Measurements from ENCODE around the gene SPARCL1.

The SPARCL1 gene

DNA sequence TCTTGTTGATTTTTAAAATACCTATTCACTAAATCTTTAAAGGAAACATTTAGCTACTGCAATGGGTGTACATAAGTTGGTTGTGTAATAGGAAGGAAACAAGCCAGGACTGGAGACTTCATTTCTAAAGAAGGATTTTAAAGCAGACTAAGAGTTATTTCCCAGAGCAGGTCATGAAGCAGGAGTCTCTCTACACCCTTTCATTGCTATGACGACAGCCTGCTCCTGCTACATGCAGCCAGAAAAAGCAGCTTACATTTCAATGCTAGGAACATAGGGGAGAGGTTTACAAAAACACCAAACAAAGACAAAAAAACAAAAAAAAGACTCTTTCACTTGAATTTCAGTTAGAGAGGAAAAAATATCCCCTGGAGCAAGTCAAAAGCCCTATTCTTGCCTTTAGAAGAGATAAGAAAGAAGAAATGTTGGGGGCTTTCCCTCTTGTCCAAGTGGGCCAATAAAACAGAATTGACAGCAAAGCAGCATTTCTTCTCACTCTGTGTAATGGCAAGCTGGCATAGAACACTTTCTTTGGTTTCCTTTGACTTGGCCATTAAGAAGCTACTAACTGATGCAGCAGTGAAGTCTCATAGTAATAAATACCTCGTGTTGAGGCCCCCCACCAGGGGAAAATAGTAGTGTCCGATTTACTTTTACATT lies 3.4 kb downstream of the SPARCL1 start:
- H3K27ac Mint-ChIP-seq: peak overlapping the region; percentile 96
- H3K4me3 Mint-ChIP-seq: peak overlapping the region; percentile 15
- peaks cover 66% of the 10 kb centered on the region for H3K4me1 Mint-ChIP-seq
- H3K9me3 Mint-ChIP-seq: peaks cover 24% of the 10 kb centered on the region
- no peak for DNase-seq
- H3K27me3 Mint-ChIP-seq (ENCODE audit: low read depth, poor library complexity): no peaks in the 10 kb centered on the region
- no peak for TF ChIP-seq CTCF (IDR thresholded peaks at IDR 0.05)
- H3K36me3 Mint-ChIP-seq (ENCODE audit: low read depth): peaks cover 10% of the 10 kb centered on the region

DNA sequence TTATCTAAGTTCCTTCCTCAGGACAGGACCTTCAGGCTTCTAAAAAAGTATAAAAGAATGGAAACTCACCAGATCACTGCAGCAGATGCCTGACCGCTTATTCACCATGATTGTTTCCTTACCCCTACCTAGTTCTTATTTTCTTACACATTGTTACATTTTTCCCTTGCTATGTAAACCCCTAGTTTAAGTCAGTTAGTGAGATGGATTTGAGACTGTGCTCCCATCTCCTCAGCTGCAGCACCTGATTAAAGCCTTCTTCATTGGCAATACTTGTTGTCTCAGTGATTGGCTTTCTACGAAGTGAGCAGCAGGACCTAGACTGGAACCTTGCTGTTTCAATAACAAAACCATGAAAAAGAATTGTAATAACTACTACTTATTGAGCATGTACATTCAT lies 4.7 kb downstream of the SPARCL1 start:
- no peaks in the 10 kb centered on the region for H3K27me3 Mint-ChIP-seq (ENCODE audit: low read depth, poor library complexity)
- H3K36me3 Mint-ChIP-seq (ENCODE audit: low read depth): peaks cover 10% of the 10 kb centered on the region
- H3K9me3 Mint-ChIP-seq: peaks cover 24% of the 10 kb centered on the region
- no peak for DNase-seq
- H3K4me3 Mint-ChIP-seq: no peak overlapping the region
- H3K4me1 Mint-ChIP-seq: peaks cover 67% of the 10 kb centered on the region
- no peak for TF ChIP-seq CTCF (IDR thresholded peaks at IDR 0.05)
- H3K27ac Mint-ChIP-seq: no peak overlapping the region

- Mint-ChIP-seq H3K4me1 (peaks cover 56% of the 10 kb centered on the region), H3K36me3 (ENCODE audit: low read depth) (peaks cover 10% of the 10 kb centered on the region)
Measured at GRCh38 chr4:87523307-87523706, 5.9 kb downstream of the SPARCL1 start.

GRCh38 chr4:87521757-87522374 lies 7.3 kb downstream of the SPARCL1 start:
- no peak overlapping the region for H3K4me3 Mint-ChIP-seq
- H3K27me3 Mint-ChIP-seq (ENCODE audit: low read depth, poor library complexity): no peaks in the 10 kb centered on the region
- DNase-seq: no peak
- peak overlapping the region; percentile 97 for H3K27ac Mint-ChIP-seq
- H3K9me3 Mint-ChIP-seq: peaks cover 24% of the 10 kb centered on the region
- no peak for TF ChIP-seq CTCF (IDR thresholded peaks at IDR 0.05)
- peaks cover 10% of the 10 kb centered on the region for H3K36me3 Mint-ChIP-seq (ENCODE audit: low read depth)
- H3K4me1 Mint-ChIP-seq: peaks cover 42% of the 10 kb centered on the region

More at GRCh38 chr4:87523307-87523706, 5.9 kb downstream of the SPARCL1 start:
- no peak overlapping the region for H3K4me3 Mint-ChIP-seq
- H3K9me3 Mint-ChIP-seq: peaks cover 24% of the 10 kb centered on the region
- DNase-seq: no peak
- TF ChIP-seq CTCF (IDR thresholded peaks at IDR 0.05): no peak
- H3K27me3 Mint-ChIP-seq (ENCODE audit: low read depth, poor library complexity): no peaks in the 10 kb centered on the region
- H3K27ac Mint-ChIP-seq: no peak overlapping the region

- H3K9me3 Mint-ChIP-seq: peaks cover 24% of the 10 kb centered on the region
- peaks cover 10% of the 10 kb centered on the region for H3K36me3 Mint-ChIP-seq (ENCODE audit: low read depth)
- peak overlapping the region; percentile 97 for H3K27ac Mint-ChIP-seq
- H3K4me3 Mint-ChIP-seq: no peak overlapping the region
- H3K27me3 Mint-ChIP-seq (ENCODE audit: low read depth, poor library complexity): no peaks in the 10 kb centered on the region
- no peak for DNase-seq
- peaks cover 38% of the 10 kb centered on the region for H3K4me1 Mint-ChIP-seq
- no peak for TF ChIP-seq CTCF (IDR thresholded peaks at IDR 0.05)
Measured at GRCh38 chr4:87521319-87521718, 7.9 kb downstream of the SPARCL1 start.

DNA sequence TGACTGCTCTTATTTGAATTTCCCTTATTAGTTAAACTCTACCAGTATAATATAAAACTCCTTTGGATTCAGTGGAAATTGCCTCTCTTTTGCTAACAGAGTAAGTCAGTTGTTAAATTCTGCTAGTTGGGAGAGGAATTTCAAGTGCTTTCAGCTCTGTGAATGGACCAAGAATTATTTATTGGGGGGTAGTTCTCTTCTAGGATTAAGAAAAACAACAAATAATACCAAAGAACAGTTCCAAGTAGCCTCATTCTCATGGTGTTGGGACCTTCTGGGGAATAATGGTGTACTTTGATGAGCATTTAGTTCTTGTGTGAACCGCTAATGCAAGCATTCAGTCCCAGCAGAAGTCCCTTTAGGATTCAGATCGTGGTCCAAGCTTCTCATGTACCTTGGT lies 11.6 kb downstream of the SPARCL1 start:
- Mint-ChIP-seq H3K27ac (no peak overlapping the region), H3K27me3 (ENCODE audit: low read depth, poor library complexity) (no peaks in the 10 kb centered on the region), H3K36me3 (ENCODE audit: low read depth) (no peaks in the 10 kb centered on the region), H3K4me1 (peaks cover 24% of the 10 kb centered on the region), H3K4me3 (no peak overlapping the region), H3K9me3 (no peaks in the 10 kb centered on the region)
- no peak for TF ChIP-seq CTCF (IDR thresholded peaks at IDR 0.05)
- DNase-seq: no peak
